Activated CD4-positive, alpha-beta T cell treated with anti-CD3 and anti-CD28 coated beads, Interleukin-10, Interleukin-2, amounts not matched to agents 100 ng/mL and 50 ng/mL, durations not matched to agents 16 hours and 8 hours (primary cell): ENCODE data around the gene MRC1.

Source experiments
- DNase-seq: peaks from one replicate; pipeline ENCODE4 v3.0.0-alpha.2; 2020

MRC1 gene

GRCh38 chr10:17795813-17796594 is 13.1 kb upstream of the MRC1 start:
- no peak for DNase-seq

GRCh38 chr10:17801507-17801906 is 7.6 kb upstream of the MRC1 start:
- DNase-seq = no peak

GRCh38 chr10:17802350-17802749 is 6.8 kb upstream of the MRC1 start:
- DNase-seq = no peak

GRCh38 chr10:17802976-17803375 is 6.2 kb upstream of the MRC1 start:
- DNase-seq = no peak

GRCh38 chr10:17805330-17805729 is 3.8 kb upstream of the MRC1 start:
- DNase-seq = no peak

- peak; percentile 44 for DNase-seq
Measured at GRCh38 chr10:17805921-17806577, 3.1 kb upstream of the MRC1 start.

GRCh38 chr10:17811146-17811865 is 2.2 kb downstream of the MRC1 start:
- no peak for DNase-seq

- DNase-seq = no peak
Measured at GRCh38 chr10:17814973-17815372, 5.8 kb downstream of the MRC1 start.

- no peak for DNase-seq
Measured at GRCh38 chr10:17816199-17816598, 7.1 kb downstream of the MRC1 start.

GRCh38 chr10:17817316-17817715 is 8.2 kb downstream of the MRC1 start:
- no peak for DNase-seq

GRCh38 chr10:17817790-17818189 is 8.6 kb downstream of the MRC1 start:
- no peak for DNase-seq

- DNase-seq = no peak
Measured at GRCh38 chr10:17819836-17820235, 10.7 kb downstream of the MRC1 start.

GRCh38 chr10:17820943-17821342 is 11.8 kb downstream of the MRC1 start:
- no peak for DNase-seq

GRCh38 chr10:17821893-17822292 is 12.7 kb downstream of the MRC1 start:
- DNase-seq = no peak

- no peak for DNase-seq
Measured at GRCh38 chr10:17831341-17831740, 22.2 kb downstream of the MRC1 start.

GRCh38 chr10:17831896-17832295 is 22.7 kb downstream of the MRC1 start:
- DNase-seq = no peak

- no peak for DNase-seq
Measured at GRCh38 chr10:17833656-17834055, 24.5 kb downstream of the MRC1 start.

GRCh38 chr10:17835688-17836087 is 26.5 kb downstream of the MRC1 start:
- no peak for DNase-seq

- no peak for DNase-seq
Measured at GRCh38 chr10:17836942-17837341, 27.8 kb downstream of the MRC1 start.

- DNase-seq = no peak
Measured at GRCh38 chr10:17838080-17838648, 29.0 kb downstream of the MRC1 start.

- no peak for DNase-seq
Measured at GRCh38 chr10:17841050-17841449, 31.9 kb downstream of the MRC1 start.

- DNase-seq = no peak
Measured at GRCh38 chr10:17842641-17843040, 33.5 kb downstream of the MRC1 start.

- DNase-seq = peak; percentile 0
Measured at GRCh38 chr10:17847585-17848296, 38.6 kb downstream of the MRC1 start.
